Measurements from ENCODE around the gene SFXN3. TPM values are rescaled to one million over a fixed set of nuclear protein-coding genes. Genes with fewer than 3 reads are reported as not detected.
"Not testable (repeated sequence)": the region's sequence is repeated elsewhere in the genome, so short reads cannot be mapped to it uniquely, and the experiment has no call there.

The SFXN3 gene
- total RNA-seq, 1 donor from 2014 or later, result 41.3 TPM

DNA sequence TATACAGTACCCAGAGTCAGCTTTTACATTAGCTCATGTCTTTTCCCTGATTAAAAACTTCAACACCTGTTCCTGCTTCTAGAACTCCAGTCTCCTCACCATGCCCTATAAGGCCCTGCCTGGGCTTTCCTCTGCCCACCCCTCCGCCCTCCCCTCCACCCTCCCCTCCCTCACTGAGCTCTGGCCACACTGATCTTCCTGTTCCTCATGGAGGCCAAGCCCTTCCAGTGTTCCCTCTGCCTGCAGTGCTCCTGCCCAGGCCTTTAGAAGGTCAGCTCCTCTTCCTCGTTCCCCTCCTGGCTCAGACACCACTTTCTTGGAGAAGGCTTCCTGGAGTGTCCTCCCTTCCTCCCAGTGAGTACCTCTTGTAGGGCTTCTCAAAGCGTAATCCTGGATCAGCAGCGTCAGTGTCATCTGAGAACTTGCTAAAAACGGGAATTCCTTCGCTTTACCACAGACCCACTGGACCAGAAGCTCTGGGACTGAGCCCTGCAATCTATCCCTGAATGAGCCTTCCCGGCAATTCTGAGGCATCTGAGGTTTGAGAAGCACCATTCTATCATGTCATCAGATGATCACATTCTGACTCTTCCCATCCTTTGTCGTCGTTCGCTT lies 3.8 kb upstream of the SFXN3 start:
- Mint-ChIP-seq H3K27ac (no peak overlapping the region), H3K36me3 (ENCODE audit: low read depth) (no peaks in the 10 kb centered on the region), H3K27me3 (ENCODE audit: low read depth) (peaks cover 21% of the 10 kb centered on the region), H3K4me3 (ENCODE audit: low read depth) (no peak overlapping the region), H3K9me3 (no peaks in the 10 kb centered on the region), H3K4me1 (ENCODE audit: low read depth) (no peaks in the 10 kb centered on the region)
- intact Hi-C loops (cut with micrococcal nuclease), result no loop called here
- DNase-seq (ENCODE audit: low spot score), result no peak

DNA sequence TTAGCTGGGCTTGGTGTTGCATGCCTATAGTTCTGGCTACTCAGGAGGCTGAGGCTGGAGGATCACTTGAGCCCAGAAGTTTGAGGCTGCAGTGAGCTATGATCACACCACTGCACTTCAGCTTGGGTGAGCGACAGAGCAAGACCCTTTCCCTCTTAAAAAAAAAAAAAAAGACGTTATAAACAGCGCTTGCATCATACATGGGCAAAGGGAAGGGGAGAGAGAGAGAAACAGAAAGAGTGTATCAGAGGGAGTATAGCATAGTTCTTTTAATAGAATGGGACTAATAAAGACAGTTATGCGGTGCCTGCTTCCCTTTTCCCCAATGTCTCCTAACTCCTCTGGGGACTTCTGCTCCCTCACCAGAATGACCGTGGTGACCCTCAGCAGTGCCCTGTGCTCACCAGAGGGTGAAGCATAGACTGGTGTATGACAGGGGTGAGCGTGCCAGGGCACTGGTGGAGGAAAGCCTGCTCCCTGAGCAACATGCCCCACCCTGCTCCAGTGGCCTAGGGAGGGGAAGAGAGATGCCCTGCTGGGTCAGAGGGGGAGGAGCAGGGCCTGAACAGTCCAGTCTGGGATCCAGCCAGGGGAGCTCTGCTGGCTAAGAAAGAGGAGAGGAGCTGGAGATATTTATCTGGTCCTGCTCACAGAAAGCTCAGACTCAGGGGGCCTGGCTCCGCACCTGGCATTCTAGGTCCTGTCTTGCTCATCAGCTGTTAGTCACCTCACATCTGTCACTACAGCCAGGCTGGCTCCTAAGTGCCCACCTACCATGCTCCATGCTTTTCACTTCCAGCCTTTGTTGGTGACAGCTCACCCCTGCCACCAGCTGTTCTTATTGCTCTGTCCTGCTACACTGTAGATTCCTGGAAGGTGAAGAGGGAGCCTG lies 2.3 kb upstream of the SFXN3 start:
- H3K36me3 Mint-ChIP-seq (ENCODE audit: low read depth), result peaks cover 5% of the 10 kb centered on the region
- H3K27me3 Mint-ChIP-seq (ENCODE audit: low read depth), result peaks cover 21% of the 10 kb centered on the region
- H3K4me3 Mint-ChIP-seq (ENCODE audit: low read depth), result no peak overlapping the region
- no peak overlapping the region for H3K27ac Mint-ChIP-seq
- H3K4me1 Mint-ChIP-seq (ENCODE audit: low read depth), result peaks cover 12% of the 10 kb centered on the region
- H3K9me3 Mint-ChIP-seq, result no peaks in the 10 kb centered on the region
- intact Hi-C loops (cut with micrococcal nuclease), result no loop called here
- no peak for DNase-seq (ENCODE audit: low spot score)

DNA sequence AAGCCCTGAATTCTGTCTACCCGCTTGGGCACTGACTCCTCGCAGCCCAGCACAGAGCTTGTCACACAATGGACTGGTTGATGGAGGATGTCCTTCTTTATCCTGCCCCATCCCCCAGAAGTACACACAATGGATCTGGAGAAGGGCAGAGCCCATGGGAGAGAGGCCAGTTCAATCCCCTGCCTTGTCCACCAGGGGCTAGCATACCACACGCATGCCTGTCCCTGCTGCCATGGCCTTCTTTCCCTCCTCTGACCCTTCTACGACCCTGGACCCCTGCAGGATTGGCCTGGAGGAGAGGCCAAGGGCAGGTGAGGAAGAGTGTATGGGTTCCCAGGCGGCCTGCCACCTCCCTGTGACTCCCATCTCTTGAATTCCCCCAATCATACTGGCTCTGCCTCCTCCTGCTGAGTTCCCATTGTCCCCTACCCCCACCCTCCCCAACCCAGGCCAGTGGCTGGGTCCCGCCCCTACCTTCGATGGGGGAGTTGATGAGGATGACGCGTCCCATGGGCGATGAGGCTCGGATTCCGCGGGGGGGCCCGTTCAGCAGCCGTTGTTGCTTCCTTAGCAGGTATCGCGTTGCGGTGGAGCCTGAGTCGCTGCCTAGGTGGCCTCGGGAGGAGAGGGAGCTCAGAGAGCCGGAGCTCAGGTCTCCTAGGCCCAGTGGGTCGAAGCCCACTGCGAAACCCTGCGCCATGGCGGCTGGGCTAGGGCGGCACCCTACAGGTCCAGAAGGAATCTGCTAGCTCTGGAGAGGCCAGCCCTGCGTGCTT lies 1.3 kb upstream of the SFXN3 start:
- intact Hi-C loops (cut with micrococcal nuclease), result loop anchor here (5.0 kb wide), 1 partner anchor 323 kb away; the partner anchor contains the start of gene BTRC
- DNase-seq (ENCODE audit: low spot score), result no peak
- H3K36me3 Mint-ChIP-seq (ENCODE audit: low read depth), result peaks cover 5% of the 10 kb centered on the region
- H3K27me3 Mint-ChIP-seq (ENCODE audit: low read depth), result peaks cover 21% of the 10 kb centered on the region
- peaks cover 15% of the 10 kb centered on the region for H3K4me1 Mint-ChIP-seq (ENCODE audit: low read depth)
- H3K27ac Mint-ChIP-seq, result no peak overlapping the region
- H3K4me3 Mint-ChIP-seq (ENCODE audit: low read depth), result no peak overlapping the region
- H3K9me3 Mint-ChIP-seq, result no peaks in the 10 kb centered on the region

DNA sequence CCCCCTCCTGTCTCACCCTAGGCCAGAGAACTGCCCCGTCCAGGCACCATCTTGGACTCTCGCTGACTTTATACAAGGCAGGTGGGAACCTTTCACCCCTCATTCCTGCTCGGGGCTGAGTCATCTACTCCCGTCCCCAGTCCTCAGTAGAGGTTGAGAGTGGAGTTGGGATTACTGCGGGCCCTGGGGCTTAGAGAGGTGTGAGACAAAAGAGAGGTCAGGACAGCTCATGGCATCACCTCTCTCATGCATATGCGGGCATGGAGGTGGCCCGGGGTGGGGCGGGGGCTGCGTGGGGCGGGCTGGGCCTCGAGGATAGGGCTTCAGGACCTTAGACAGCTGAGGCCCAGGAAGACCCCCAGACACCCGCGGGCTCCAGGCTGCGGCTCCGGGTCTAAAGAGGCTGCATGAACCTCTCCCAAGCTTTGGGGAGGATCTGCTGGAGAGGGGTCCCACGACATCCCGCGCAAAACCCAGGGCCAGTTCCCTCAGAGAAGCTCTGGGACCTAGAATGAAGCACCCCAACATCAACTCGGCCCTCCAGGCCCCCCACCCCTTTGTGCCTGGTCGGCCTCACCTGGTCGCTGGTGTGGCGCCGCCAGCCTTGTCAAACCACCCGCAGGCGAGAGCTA lies 422 bp upstream of the SFXN3 start:
- H3K9me3 Mint-ChIP-seq, result no peaks in the 10 kb centered on the region
- intact Hi-C loops (cut with micrococcal nuclease), result loop anchor here (1.0 to 5.0 kb wide), 2 partner anchors 30 to 322 kb away; partner anchors contain the start of gene BTRC
- H3K4me3 Mint-ChIP-seq (ENCODE audit: low read depth), result peak overlapping the region; percentile 85
- H3K4me1 Mint-ChIP-seq (ENCODE audit: low read depth), result peaks cover 15% of the 10 kb centered on the region
- DNase-seq (ENCODE audit: low spot score), result no peak
- peaks cover 21% of the 10 kb centered on the region for H3K27me3 Mint-ChIP-seq (ENCODE audit: low read depth)
- no peak overlapping the region for H3K27ac Mint-ChIP-seq
- peaks cover 8% of the 10 kb centered on the region for H3K36me3 Mint-ChIP-seq (ENCODE audit: low read depth)

DNA sequence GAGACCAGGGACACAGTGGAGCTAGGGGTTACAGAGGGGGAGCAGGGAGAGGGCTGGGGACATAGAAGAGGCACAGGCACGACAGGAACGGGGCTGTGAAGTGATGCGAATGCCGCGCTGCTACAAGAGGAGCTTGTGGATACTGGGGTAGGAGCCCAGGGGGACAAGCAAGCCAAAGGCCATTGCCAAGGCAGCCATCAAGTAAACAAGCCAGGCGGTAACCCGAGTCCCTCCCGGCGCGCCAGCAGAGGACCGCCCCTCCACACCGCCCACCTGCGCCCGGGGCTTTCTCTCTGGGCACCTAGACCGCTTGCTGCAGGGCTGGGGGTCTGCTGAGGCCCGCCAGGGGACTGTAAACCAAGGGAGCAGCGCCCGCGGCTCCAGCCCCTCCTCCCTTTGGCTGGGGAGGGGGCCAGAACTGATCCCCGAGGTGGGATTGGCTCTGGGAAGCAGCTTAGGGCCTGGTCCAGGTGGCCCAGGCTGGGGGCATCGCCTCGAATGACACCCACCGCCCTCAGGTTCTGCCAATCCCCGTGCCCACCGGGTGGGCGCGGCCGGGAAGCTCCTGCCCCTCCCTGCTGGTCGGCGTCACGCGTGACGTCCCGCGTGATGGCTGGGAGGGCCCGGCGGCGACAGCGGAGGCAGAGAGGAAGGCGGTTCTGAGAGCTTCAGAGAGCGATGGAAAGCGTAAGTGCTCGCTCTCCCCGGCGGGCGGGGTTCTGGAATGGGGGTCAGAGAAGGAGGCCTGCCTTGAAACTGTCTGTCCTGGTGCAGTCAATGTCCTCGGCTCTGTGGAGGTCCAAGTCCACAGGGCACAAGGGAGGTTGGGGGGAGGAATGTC lies 982 bp downstream of the SFXN3 start:
- Mint-ChIP-seq H3K27me3 (ENCODE audit: low read depth) (peaks cover 19% of the 10 kb centered on the region), H3K9me3 (no peaks in the 10 kb centered on the region), H3K27ac (peak overlapping the region; percentile 94), H3K4me3 (ENCODE audit: low read depth) (peak overlapping the region; percentile 85), H3K36me3 (ENCODE audit: low read depth) (peaks cover 21% of the 10 kb centered on the region), H3K4me1 (ENCODE audit: low read depth) (peaks cover 15% of the 10 kb centered on the region)
- peak; percentile 67 for DNase-seq (ENCODE audit: low spot score)
- intact Hi-C loops (cut with micrococcal nuclease), result loop anchor here (1.0 to 5.0 kb wide), 5 partner anchors 10 to 320 kb away; partner anchors contain the start of genes BTRC and LZTS2

DNA sequence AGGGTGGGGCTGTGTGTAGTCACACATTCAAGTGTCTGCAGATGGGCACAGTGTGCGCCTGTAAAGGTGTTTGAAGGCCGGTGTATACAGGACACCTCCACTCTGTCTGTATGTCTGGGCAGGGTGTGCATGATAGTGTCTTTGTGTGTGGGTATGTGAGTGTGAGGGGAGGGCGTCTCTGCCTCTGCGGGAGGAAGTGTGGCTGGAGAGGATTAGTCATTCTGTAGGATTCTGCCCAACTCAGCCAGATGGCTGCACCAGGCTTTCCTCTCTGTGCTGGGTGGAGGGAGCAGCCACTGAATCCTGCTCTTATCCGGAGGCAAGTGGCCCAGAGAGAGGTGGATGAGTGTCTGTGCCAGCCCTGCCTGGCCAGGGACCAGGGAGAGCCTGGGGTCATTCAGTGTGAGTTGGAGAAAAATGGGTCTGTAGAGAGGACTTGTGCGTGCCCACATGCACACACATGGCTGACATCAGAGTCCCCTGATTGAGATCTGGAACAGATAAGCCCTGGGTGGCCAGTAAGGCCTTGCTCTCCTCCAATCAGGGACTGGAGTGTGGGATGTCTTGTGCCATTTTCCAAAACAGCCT lies 1.7 kb downstream of the SFXN3 start:
- Mint-ChIP-seq H3K4me3 (ENCODE audit: low read depth) (peak overlapping the region; percentile 85), H3K27me3 (ENCODE audit: low read depth) (peaks cover 16% of the 10 kb centered on the region), H3K4me1 (ENCODE audit: low read depth) (peaks cover 15% of the 10 kb centered on the region), H3K9me3 (no peaks in the 10 kb centered on the region), H3K36me3 (ENCODE audit: low read depth) (peaks cover 28% of the 10 kb centered on the region), H3K27ac (peak overlapping the region; percentile 93)
- peak; percentile 47 for DNase-seq (ENCODE audit: low spot score)
- intact Hi-C loops (cut with micrococcal nuclease), result loop anchor here (1.0 to 5.0 kb wide), 4 partner anchors 10 to 320 kb away; partner anchors contain the start of genes BTRC and LZTS2

DNA sequence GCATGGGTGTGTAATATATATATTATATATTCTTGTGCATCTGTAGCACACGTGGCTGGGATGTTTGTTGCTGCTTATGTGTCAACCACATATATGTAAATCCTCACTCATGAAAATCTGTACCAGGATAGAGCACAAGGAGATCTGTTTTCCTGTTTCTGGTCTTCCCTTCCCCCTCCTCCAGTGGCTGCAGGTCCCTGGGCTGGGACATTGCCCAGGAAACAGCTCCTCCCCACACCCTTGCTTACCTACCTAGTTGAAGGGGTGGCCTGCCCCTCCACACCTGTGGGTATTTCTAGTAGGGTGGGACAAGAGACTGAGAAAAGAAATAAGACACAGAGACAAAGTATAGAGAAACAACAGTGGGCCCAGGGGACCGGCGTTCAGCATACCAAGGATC lies 2.2 kb downstream of the SFXN3 start:
- intact Hi-C loops (cut with micrococcal nuclease), result loop anchor here (2.0 to 5.0 kb wide), 3 partner anchors 20 to 319 kb away; partner anchors contain the start of genes BTRC and LZTS2
- H3K27ac Mint-ChIP-seq, result peak overlapping the region; percentile 72
- H3K4me3 Mint-ChIP-seq (ENCODE audit: low read depth), result peak overlapping the region; percentile 62
- peaks cover 13% of the 10 kb centered on the region for H3K27me3 Mint-ChIP-seq (ENCODE audit: low read depth)
- peaks cover 15% of the 10 kb centered on the region for H3K4me1 Mint-ChIP-seq (ENCODE audit: low read depth)
- H3K9me3 Mint-ChIP-seq, result no peaks in the 10 kb centered on the region
- H3K36me3 Mint-ChIP-seq (ENCODE audit: low read depth), result peaks cover 34% of the 10 kb centered on the region
- DNase-seq (ENCODE audit: low spot score), result no peak

DNA sequence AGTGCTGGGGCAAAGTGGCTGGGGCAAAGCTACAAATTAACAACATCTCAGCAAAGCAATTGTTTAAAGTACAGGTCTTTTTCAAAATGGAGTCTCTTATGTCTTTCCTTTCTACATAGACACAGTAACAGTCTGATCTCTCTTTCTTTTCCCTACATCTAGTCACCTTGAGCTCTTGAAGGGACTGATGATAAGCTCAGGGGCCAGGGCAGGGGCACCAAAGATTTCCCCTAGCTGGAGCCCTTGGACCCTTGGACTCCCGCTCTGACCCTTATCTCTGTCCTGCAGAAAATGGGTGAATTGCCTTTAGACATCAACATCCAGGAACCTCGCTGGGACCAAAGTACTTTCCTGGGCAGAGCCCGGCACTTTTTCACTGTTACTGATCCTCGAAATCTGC lies 3.4 kb downstream of the SFXN3 start:
- intact Hi-C loops (cut with micrococcal nuclease), result loop anchor here (5.0 kb wide), 1 partner anchor 318 kb away; the partner anchor contains the start of gene BTRC
- not testable (repeated sequence) for H3K9me3 Mint-ChIP-seq; H3K27me3 Mint-ChIP-seq (ENCODE audit: low read depth); H3K27ac Mint-ChIP-seq; H3K4me3 Mint-ChIP-seq (ENCODE audit: low read depth); DNase-seq (ENCODE audit: low spot score)
- Mint-ChIP-seq H3K4me1 (ENCODE audit: low read depth) (peaks cover 15% of the 10 kb centered on the region), H3K36me3 (ENCODE audit: low read depth) (peaks cover 38% of the 10 kb centered on the region)

DNA sequence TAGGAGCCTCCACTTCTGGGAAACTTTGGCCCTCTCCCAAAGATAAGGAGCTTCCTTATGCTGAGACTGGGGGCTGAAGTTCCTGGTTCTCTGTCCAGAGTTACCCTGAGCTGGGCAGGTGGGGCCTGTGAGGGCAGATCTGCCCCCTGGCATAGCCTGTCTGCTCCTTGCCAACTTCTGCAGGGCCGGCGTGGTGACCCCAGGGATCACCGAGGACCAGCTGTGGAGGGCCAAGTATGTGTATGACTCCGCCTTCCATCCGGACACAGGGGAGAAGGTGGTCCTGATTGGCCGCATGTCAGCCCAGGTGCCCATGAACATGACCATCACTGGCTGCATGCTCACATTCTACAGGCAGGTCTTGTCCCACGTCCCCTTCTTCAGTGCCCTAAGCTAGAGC lies 4.3 kb downstream of the SFXN3 start:
- Mint-ChIP-seq H3K27me3 (ENCODE audit: low read depth) (peaks cover 2% of the 10 kb centered on the region), H3K9me3 (no peaks in the 10 kb centered on the region), H3K4me3 (ENCODE audit: low read depth) (no peak overlapping the region), H3K27ac (no peak overlapping the region), H3K36me3 (ENCODE audit: low read depth) (peaks cover 38% of the 10 kb centered on the region), H3K4me1 (ENCODE audit: low read depth) (peaks cover 15% of the 10 kb centered on the region)
- no peak for DNase-seq (ENCODE audit: low spot score)
- intact Hi-C loops (cut with micrococcal nuclease), result no loop called here

DNA sequence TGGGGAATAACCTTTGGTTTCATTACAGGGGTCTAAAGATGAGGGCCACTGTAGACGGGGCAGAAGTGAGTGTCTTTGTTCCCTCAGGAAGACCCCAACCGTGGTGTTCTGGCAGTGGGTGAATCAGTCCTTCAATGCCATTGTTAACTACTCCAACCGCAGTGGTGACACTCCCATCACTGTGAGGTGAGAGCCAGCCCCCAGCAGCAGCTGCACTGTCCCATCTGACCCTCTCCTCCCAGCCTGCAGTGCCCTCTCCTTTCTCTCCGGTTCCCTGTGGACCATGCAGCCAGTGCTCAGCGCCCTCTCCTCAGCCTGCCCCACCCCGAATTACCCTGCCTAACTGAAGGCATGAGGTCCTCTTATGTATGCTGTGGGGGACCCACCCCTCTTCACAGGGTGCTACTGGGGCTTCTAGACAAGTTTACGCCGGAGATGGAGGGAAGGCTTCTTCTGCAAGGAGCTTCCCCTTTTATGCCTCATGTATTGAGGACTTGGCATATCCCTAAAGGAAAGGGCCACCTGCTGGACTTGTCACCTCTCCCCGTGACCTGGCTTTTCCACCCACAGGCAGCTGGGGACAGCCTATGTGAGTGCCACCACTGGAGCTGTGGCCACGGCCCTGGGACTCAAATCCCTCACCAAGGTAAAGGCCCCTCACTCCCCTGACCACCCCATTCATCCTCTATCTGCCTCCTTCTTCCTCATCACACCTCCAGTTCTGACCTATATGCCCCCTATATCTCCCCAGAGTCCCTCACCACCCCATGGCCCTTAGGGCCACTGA lies 5.1 kb downstream of the SFXN3 start:
- Mint-ChIP-seq H3K36me3 (ENCODE audit: low read depth) (peaks cover 40% of the 10 kb centered on the region), H3K9me3 (no peaks in the 10 kb centered on the region), H3K4me3 (ENCODE audit: low read depth) (no peak overlapping the region), H3K27ac (no peak overlapping the region), H3K4me1 (ENCODE audit: low read depth) (peaks cover 17% of the 10 kb centered on the region), H3K27me3 (ENCODE audit: low read depth) (no peaks in the 10 kb centered on the region)
- DNase-seq (ENCODE audit: low spot score), result no peak
- intact Hi-C loops (cut with micrococcal nuclease), result no loop called here

DNA sequence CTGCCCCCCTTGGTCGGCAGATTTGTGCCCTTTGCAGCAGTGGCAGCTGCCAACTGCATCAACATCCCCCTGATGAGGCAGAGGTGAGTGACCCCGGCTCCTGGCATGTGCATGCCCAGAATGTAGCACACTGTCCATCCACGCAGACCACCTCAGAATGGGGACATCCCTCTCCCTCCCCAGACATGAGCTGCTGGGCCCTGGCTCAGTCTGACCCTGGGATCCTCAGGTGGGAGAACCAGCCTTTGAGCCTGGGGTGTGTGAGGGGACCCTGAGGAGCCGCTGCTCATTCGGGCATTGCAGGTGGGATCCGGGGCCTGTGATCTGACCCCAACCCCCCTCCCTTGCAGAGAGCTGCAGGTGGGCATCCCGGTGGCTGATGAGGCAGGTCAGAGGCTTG lies 5.7 kb downstream of the SFXN3 start:
- Mint-ChIP-seq H3K27me3 (ENCODE audit: low read depth) (no peaks in the 10 kb centered on the region), H3K36me3 (ENCODE audit: low read depth) (peaks cover 41% of the 10 kb centered on the region), H3K4me3 (ENCODE audit: low read depth) (no peak overlapping the region), H3K27ac (no peak overlapping the region), H3K4me1 (ENCODE audit: low read depth) (peaks cover 21% of the 10 kb centered on the region), H3K9me3 (no peaks in the 10 kb centered on the region)
- intact Hi-C loops (cut with micrococcal nuclease), result no loop called here
- no peak for DNase-seq (ENCODE audit: low spot score)

All from activated T-helper 2 cell treated with anti-CD3 and anti-CD28 coated beads, Interferon-gamma antibody, Interleukin-2, Interleukin-4, amounts not matched to agents 10 μg/mL and 5 μg/mL and 100 μg/mL, durations not matched to agents 14 hours and 24 hours and 36 hours (primary cell).